Measurements from ENCODE around the gene PDCD1. TPM values are rescaled to one million over a fixed set of nuclear protein-coding genes. Genes with fewer than 3 reads are reported as not detected.

PDCD1 gene
- total and polyA plus RNA-seq, 10 of the 15 experiments (the other 5 are each of a cell fraction or from before 2014, with no cell fraction given): 0.62 to 6.4 (median 2.9) TPM; not detected in 2

DNA sequence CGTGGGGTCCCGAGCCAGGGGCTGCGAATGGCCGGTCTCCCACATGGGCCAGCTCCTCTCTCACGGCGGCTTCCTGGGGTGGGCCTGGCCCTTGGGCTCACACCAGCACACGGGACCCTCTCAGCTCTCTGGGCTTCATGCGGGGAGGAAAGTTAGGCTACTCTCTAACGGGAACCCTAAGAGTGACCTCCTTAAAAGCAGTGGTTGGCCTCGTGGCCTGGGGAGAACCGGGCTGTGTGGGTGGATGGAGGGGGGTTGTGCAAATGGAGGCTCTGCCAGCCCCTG is 36.7 kb upstream of the PDCD1 start:
- ATAC-seq (no peak), DNase-seq (ENCODE audit: low read depth, low spot score) (no peak), FAIRE-seq (no peak)
- WGBS (ENCODE audit: insufficient coverage, insufficient replicate concordance, low lambda C conversion rate, missing lambda C conversion rate): 93% methylated on average over 11 of the region's 11 CpGs
- no peaks in the 10 kb centered on the region for H3K36me3 ChIP-seq (ENCODE audit: control insufficient read depth in 2 of 2, insufficient read depth in 2 of 2, low read length in 1 of 2)
- no peak overlapping the region for H2AFZ ChIP-seq (ENCODE audit: control insufficient read depth, low read depth, low read length)
- intact Hi-C loops (cut with micrococcal nuclease; ENCODE audit: unreplicated experiment): no loop called here
- ChIA-PET CTCF (no interaction called here), POLR2A (no interaction called here), RAD21 (ENCODE audit: unreplicated experiment) (no interaction called here), SMC1A (ENCODE audit: uncharacterized antibody, unreplicated experiment) (no interaction called here)
- H3K9me3 ChIP-seq (replicated peaks; ENCODE audit: control insufficient read depth, insufficient read depth, low read length): no peaks in the 10 kb centered on the region; the same call in 2 of the 3 replicates
- H3K79me2 ChIP-seq (ENCODE audit: control insufficient read depth, insufficient read depth, low read length): no peaks in the 10 kb centered on the region
- BruUV-seq (replicated peaks): no TSS peak
- no peaks in the 10 kb centered on the region for H4K20me1 ChIP-seq (ENCODE audit: control insufficient read depth, insufficient read depth)
- H3K4me3 ChIP-seq: no peak overlapping the region
- in situ Hi-C loops (cut with MboI): no loop called here
- no peak overlapping the region for H3K4me2 ChIP-seq (ENCODE audit: control insufficient read depth, insufficient read depth)
- H3K4me1 ChIP-seq (ENCODE audit: control insufficient read depth, insufficient read depth, low read length): no peaks in the 10 kb centered on the region
- no peak for TF ChIP-seq CHD4 (IDR thresholded peaks at IDR 0.05)
- TF ChIP-seq FOS (IDR thresholded peaks at IDR 0.05; ENCODE audit: borderline replicate concordance, extremely low read depth, insufficient read length): no peak
- TF ChIP-seq ATF7 (IDR thresholded peaks at IDR 0.05; ENCODE audit: low read depth): no peak
- TF ChIP-seq, protein P1, sequence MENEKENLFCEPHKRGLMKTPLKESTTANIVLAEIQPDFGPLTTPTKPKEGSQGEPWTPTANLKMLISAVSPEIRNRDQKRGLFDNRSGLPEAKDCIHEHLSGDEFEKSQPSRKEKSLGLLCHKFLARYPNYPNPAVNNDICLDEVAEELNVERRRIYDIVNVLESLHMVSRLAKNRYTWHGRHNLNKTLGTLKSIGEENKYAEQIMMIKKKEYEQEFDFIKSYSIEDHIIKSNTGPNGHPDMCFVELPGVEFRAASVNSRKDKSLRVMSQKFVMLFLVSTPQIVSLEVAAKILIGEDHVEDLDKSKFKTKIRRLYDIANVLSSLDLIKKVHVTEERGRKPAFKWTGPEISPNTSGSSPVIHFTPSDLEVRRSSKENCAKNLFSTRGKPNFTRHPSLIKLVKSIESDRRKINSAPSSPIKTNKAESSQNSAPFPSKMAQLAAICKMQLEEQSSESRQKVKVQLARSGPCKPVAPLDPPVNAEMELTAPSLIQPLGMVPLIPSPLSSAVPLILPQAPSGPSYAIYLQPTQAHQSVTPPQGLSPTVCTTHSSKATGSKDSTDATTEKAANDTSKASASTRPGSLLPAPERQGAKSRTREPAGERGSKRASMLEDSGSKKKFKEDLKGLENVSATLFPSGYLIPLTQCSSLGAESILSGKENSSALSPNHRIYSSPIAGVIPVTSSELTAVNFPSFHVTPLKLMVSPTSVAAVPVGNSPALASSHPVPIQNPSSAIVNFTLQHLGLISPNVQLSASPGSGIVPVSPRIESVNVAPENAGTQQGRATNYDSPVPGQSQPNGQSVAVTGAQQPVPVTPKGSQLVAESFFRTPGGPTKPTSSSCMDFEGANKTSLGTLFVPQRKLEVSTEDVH (IDR thresholded peaks at IDR 0.05; ENCODE audit: low read depth, partially characterized antibody): no peak
- TF ChIP-seq EGR1 (IDR thresholded peaks at IDR 0.05; ENCODE audit: borderline replicate concordance in 1 of 2, low read depth in 2 of 2, low read length in 2 of 2): no peak
- TF ChIP-seq RAD21 (IDR thresholded peaks at IDR 0.05; ENCODE audit: insufficient read depth, low read depth, low read length): no peak
- TF ChIP-seq, protein P2, sequence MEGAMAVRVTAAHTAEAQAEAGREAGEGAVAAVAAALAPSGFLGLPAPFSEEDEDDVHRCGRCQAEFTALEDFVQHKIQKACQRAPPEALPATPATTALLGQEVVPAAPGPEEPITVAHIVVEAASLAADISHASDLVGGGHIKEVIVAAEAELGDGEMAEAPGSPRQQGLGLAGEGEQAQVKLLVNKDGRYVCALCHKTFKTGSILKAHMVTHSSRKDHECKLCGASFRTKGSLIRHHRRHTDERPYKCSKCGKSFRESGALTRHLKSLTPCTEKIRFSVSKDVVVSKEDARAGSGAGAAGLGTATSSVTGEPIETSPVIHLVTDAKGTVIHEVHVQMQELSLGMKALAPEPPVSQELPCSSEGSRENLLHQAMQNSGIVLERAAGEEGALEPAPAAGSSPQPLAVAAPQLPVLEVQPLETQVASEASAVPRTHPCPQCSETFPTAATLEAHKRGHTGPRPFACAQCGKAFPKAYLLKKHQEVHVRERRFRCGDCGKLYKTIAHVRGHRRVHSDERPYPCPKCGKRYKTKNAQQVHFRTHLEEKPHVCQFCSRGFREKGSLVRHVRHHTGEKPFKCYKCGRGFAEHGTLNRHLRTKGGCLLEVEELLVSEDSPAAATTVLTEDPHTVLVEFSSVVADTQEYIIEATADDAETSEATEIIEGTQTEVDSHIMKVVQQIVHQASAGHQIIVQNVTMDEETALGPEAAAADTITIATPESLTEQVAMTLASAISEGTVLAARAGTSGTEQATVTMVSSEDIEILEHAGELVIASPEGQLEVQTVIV (IDR thresholded peaks at IDR 0.05; ENCODE audit: borderline replicate concordance, partially characterized antibody): no peak
- no peak for TF ChIP-seq SMARCA5 (IDR thresholded peaks at IDR 0.05)
- TF ChIP-seq NFYB (IDR thresholded peaks at IDR 0.05; ENCODE audit: insufficient read depth, low read depth, low read length): no peak
- TF ChIP-seq, protein P3, sequence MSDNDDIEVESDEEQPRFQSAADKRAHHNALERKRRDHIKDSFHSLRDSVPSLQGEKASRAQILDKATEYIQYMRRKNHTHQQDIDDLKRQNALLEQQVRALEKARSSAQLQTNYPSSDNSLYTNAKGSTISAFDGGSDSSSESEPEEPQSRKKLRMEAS (IDR thresholded peaks at IDR 0.05; ENCODE audit: low read depth, low read length): no peak
- no peaks in the 10 kb centered on the region for H3K27me3 ChIP-seq (replicated peaks in 1 of 2; ENCODE audit: control insufficient read depth in 2 of 2, insufficient read depth in 2 of 2, low read length in 1 of 2)
- H3K9ac ChIP-seq (ENCODE audit: control insufficient read depth, insufficient read depth, low read length): no peak overlapping the region
- H3K27ac ChIP-seq (ENCODE audit: control insufficient read depth, insufficient read depth): no peak overlapping the region
